ENCODE measurements around the gene USP32. TPM values are rescaled to one million over a fixed set of nuclear protein-coding genes. Genes with fewer than 3 reads are reported as not detected.

The USP32 gene
- total RNA-seq, 3 donors from 2014 or later (not counting 1 experiment from before 2014, with no cell fraction given) = 41.3 to 68.5 (median 41.7) TPM

DNA sequence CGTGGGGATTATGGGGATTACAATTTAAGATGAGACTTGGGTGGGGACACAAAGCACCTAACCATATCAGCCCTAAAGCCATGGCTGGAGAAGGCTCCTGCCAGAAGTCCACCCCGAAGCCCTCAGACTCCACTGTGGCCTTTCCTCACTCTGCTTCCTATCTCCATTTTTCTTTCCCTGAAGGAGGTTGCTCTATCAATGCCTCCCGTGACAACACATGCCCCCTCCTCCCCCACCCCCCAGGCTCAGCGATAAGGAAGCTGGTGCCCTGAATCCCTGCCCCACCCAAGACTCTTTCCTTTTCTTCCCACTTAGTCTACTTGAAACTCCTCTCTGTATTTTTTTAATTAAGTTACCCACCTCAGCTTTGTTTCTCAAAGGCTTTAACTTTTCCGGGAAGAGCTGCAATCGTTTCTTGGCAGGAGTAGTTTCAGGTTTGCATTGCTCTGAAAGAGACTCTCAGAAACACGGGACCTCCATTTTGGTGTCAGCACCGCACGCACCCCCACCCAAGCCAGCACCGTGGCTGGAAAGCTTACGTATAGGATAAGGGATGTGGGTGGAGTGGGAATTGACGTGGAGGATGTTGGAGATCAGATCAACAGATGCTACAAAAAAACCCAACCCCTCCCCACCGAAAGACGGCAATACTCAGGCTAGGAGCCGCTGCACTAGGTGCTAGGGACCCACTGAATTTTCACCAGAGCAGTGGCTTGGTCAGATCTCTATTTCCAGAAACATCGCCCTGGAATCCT is 257.4 kb downstream of the USP32 start:
- Histone ChIP-seq H3K9me3 (ENCODE audit: control insufficient read depth, insufficient read depth, low read length) (no peaks in the 10 kb centered on the region), H3K4me1 (ENCODE audit: control insufficient read depth, insufficient read depth, low read length) (peaks cover 22% of the 10 kb centered on the region), H3K27ac (ENCODE audit: low read length) (no peak overlapping the region), H3K27me3 (ENCODE audit: control insufficient read depth, insufficient read depth, low read length) (peaks cover 14% of the 10 kb centered on the region), H3K36me3 (ENCODE audit: control insufficient read depth, insufficient read depth, low read length) (no peaks in the 10 kb centered on the region), H3K4me3 (ENCODE audit: low read length) (peak overlapping the region; percentile 57)
- TF ChIP-seq, protein P1, sequence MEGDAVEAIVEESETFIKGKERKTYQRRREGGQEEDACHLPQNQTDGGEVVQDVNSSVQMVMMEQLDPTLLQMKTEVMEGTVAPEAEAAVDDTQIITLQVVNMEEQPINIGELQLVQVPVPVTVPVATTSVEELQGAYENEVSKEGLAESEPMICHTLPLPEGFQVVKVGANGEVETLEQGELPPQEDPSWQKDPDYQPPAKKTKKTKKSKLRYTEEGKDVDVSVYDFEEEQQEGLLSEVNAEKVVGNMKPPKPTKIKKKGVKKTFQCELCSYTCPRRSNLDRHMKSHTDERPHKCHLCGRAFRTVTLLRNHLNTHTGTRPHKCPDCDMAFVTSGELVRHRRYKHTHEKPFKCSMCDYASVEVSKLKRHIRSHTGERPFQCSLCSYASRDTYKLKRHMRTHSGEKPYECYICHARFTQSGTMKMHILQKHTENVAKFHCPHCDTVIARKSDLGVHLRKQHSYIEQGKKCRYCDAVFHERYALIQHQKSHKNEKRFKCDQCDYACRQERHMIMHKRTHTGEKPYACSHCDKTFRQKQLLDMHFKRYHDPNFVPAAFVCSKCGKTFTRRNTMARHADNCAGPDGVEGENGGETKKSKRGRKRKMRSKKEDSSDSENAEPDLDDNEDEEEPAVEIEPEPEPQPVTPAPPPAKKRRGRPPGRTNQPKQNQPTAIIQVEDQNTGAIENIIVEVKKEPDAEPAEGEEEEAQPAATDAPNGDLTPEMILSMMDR (IDR thresholded peaks at IDR 0.05) = no peak
- H3K4me3 Mint-ChIP-seq = peak overlapping the region; percentile 92
- H3K27ac Mint-ChIP-seq = peak overlapping the region in 1 of 2 donors; percentile 67
- H3K9me3 Mint-ChIP-seq = no peaks in the 10 kb centered on the region
- ATAC-seq (peak in 1 of 3 donors; percentile 11), DNase-seq (peak in 1 of 2 donors; percentile 48)
- H3K36me3 Mint-ChIP-seq = no peaks in the 10 kb centered on the region
- intact Hi-C loops (cut with micrococcal nuclease) = no loop called here
- peaks cover 23 to 29% of the 10 kb centered on the region in 2 donors for H3K4me1 Mint-ChIP-seq
- peaks cover 23 to 59% of the 10 kb centered on the region in 2 donors for H3K27me3 Mint-ChIP-seq (ENCODE audit: low read depth in 2 of 2)
- 9% methylated on average over 13 of the region's 16 CpGs for WGBS (ENCODE audit: insufficient coverage)

DNA sequence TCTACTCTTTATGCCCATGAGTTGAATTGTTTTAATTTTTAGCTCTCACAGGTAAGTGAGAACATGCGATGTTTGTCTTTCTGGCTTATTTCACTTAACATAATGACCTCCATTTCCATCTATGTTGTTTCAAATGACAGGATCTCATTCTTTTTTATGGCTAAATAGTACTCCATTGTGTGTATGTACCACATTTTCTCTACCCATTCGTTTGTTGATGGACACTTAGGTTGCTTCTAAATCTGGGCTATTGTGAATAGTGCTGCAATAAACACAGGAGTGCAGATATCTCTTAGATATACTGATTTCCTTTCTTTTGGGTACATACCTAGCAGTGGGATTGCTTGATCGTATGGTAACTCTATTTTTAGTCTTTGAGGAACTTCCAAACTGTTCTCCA is 261.5 kb downstream of the USP32 start:
- 83% methylated on average over 1 of the region's 3 CpGs for WGBS (ENCODE audit: insufficient coverage)
- Histone ChIP-seq H3K4me3 (ENCODE audit: low read length) (no peak overlapping the region), H3K27ac (ENCODE audit: low read length) (no peak overlapping the region), H3K27me3 (ENCODE audit: control insufficient read depth, insufficient read depth, low read length) (no peaks in the 10 kb centered on the region), H3K4me1 (ENCODE audit: control insufficient read depth, insufficient read depth, low read length) (peaks cover 18% of the 10 kb centered on the region), H3K36me3 (ENCODE audit: control insufficient read depth, insufficient read depth, low read length) (no peaks in the 10 kb centered on the region), H3K9me3 (ENCODE audit: control insufficient read depth, insufficient read depth, low read length) (no peaks in the 10 kb centered on the region)
- Mint-ChIP-seq H3K4me3 (no peak overlapping the region), H3K9me3 (no peaks in the 10 kb centered on the region), H3K27ac (no peak overlapping the region), H3K27me3 (ENCODE audit: low read depth in 2 of 2) (peaks cover 29 to 58% of the 10 kb centered on the region in 2 donors), H3K36me3 (no peaks in the 10 kb centered on the region), H3K4me1 (peaks cover 16 to 21% of the 10 kb centered on the region in 2 donors)
- DNase-seq (no peak), ATAC-seq (no peak)
- TF ChIP-seq, protein P1 (IDR thresholded peaks at IDR 0.05) = no peak
- intact Hi-C loops (cut with micrococcal nuclease) = no loop called here

DNA sequence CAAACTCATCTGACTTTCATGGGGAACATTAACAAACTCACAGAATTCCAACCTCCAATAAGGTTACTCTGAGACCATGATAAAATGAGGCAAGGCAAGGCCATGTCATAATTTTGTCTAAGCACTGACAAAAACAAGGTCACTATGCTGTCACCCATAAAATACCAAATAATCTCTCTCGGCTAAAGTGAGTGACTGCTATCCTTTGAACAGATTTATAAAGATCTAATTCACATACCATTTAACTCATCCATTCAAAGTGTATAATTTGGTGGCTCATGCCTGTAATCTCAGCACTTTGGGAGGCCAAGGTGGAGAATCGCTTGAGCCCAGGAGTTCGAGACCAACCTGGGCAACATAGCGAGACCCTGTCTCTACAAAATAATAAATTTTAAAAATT is 262.8 kb downstream of the USP32 start:
- no peaks in the 10 kb centered on the region for H3K9me3 ChIP-seq (ENCODE audit: control insufficient read depth, insufficient read depth, low read length)
- Mint-ChIP-seq H3K27me3 (ENCODE audit: low read depth in 2 of 2) (peaks cover 25 to 45% of the 10 kb centered on the region in 2 donors), H3K36me3 (no peaks in the 10 kb centered on the region), H3K9me3 (no peaks in the 10 kb centered on the region), H3K4me3 (no peak overlapping the region), H3K27ac (no peak overlapping the region), H3K4me1 (peaks cover 3 to 8% of the 10 kb centered on the region in 2 donors)
- peaks cover 5% of the 10 kb centered on the region for H3K4me1 ChIP-seq (ENCODE audit: control insufficient read depth, insufficient read depth, low read length)
- no peak overlapping the region for H3K4me3 ChIP-seq (ENCODE audit: low read length)
- no peak overlapping the region for H3K27ac ChIP-seq (ENCODE audit: low read length)
- no peak for ATAC-seq
- TF ChIP-seq, protein P1 (IDR thresholded peaks at IDR 0.05) = no peak
- no peak for DNase-seq
- no peaks in the 10 kb centered on the region for H3K27me3 ChIP-seq (ENCODE audit: control insufficient read depth, insufficient read depth, low read length)
- 93% methylated on average over 4 of the region's 4 CpGs for WGBS (ENCODE audit: insufficient coverage)
- no peaks in the 10 kb centered on the region for H3K36me3 ChIP-seq (ENCODE audit: control insufficient read depth, insufficient read depth, low read length)
- intact Hi-C loops (cut with micrococcal nuclease) = no loop called here

Other genes with a start within 250 kb of the USP32 start
- 1 to 10 TPM in 1 of 3 donors, not detected in 2; 1.3 TPM for gene CA4, start 242.2 kb downstream of the USP32 start, total RNA-seq
- gene CHCT1, start 30.4 kb upstream of the USP32 start, total RNA-seq = not detected
- 10 to 100 TPM; 18.2 to 23.2 (median 23.0) TPM for gene APPBP2, start 134.1 kb upstream of the USP32 start, total RNA-seq
- 10 to 100 TPM; 22.8 to 31.6 (median 27.9) TPM for gene PPM1D, start 208.1 kb upstream of the USP32 start, total RNA-seq